A673 (cell line): ENCODE data around the gene SND1. TPM values are rescaled to one million over a fixed set of nuclear protein-coding genes. Genes with fewer than 3 reads are reported as not detected.

Experiments
- BruUV-seq: library from RNA; stranded (reverse); fragments of 400-500 nt; replicated peaks from 2 replicates; lab custom pipeline; 2021; lab: Mats Ljungman, UMichigan
- CTCF ChIA-PET: fragments of 300-600 bp; sonication (Branson Sonifier 250); formaldehyde crosslinking; loops from one replicate; lab custom pipeline; 2022; ENCODE audit warnings: antibody characterized with exemption; lab: Charles Lee
- POLR2A ChIA-PET: fragments of 300-600 bp; sonication (Branson Sonifier 250); formaldehyde crosslinking; loops from one replicate; lab custom pipeline; 2022; ENCODE audit warnings: antibody characterized with exemption; ENCODE audit not compliant: low non-redundant PET; lab: Charles Lee
- DNase-seq: peaks from one replicate; pipeline ENCODE4 v3.0.0-alpha.2; 2015; ENCODE audit warnings: low spot score
- H3K27ac ChIP-seq: fragments of 200-600 bp; sonication (generic); 2 replicates; pipeline ENCODE4 v1.5.1; 2016; ENCODE audit warnings: mixed run types, low read depth, mild to moderate bottlenecking, mixed read lengths, antibody characterized with exemption, low read length; ENCODE audit not compliant: poor library complexity, severe bottlenecking
- H3K27me3 ChIP-seq: fragments of 200-600 bp; sonication (generic); replicated peaks from 2 replicates; pipeline ENCODE4 v1.6.1; 2017; ENCODE audit warnings: mixed run types, low read depth, mild to moderate bottlenecking, mixed read lengths, antibody characterized with exemption, low read length; ENCODE audit not compliant: insufficient read depth, poor library complexity
- H3K36me3 ChIP-seq: fragments of 200-600 bp; sonication (generic); 2 replicates; pipeline ENCODE4 v1.6.1; 2016; ENCODE audit warnings: mixed run types, mild to moderate bottlenecking, mixed read lengths, antibody characterized with exemption, low read length; ENCODE audit not compliant: insufficient read depth, poor library complexity, severe bottlenecking
- H3K4me1 ChIP-seq: fragments of 200-600 bp; sonication (generic); 2 replicates; pipeline ENCODE4 v1.6.1; 2017; ENCODE audit warnings: mixed run types, mild to moderate bottlenecking, mixed read lengths, antibody characterized with exemption, low read length; ENCODE audit not compliant: insufficient read depth, poor library complexity, severe bottlenecking
- H3K4me3 ChIP-seq: fragments of 200-600 bp; sonication (generic); 2 replicates; pipeline ENCODE4 v1.5.1; 2016; ENCODE audit warnings: low read depth, mixed run types, mild to moderate bottlenecking, mixed read lengths, low read length; ENCODE audit not compliant: poor library complexity, severe bottlenecking
- H3K9me3 ChIP-seq: fragments of 200-600 bp; sonication (generic); 2 replicates; pipeline ENCODE4 v1.6.1; 2016; ENCODE audit warnings: mixed run types, low read depth, mild to moderate bottlenecking, mixed read lengths, antibody characterized with exemption, low read length; ENCODE audit not compliant: poor library complexity, severe bottlenecking
- CTCF ChIP-seq: fragments of 300-800, 200-600 bp; sonication (generic); conservative IDR thresholded peaks from 2 replicates; pipeline ENCODE4 v1.5.1; 2017; ENCODE audit warnings: low read depth, mild to moderate bottlenecking, antibody characterized with exemption, low read length, moderate library complexity, mixed read lengths
- EZH2 ChIP-seq: fragments of 200-600 bp; sonication (generic); IDR thresholded peaks from 2 replicates; pipeline ENCODE4 v1.6.1; 2017; ENCODE audit warnings: borderline replicate concordance, low read depth, mild to moderate bottlenecking, mixed read lengths, antibody characterized with exemption, low read length; ENCODE audit not compliant: poor library complexity, severe bottlenecking
- intact Hi-C: fragments of 100-400 bp; cut with micrococcal nuclease; formaldehyde crosslinking; loops from one replicate; pipeline ENCODE4 v1.10.0; 2022; ENCODE audit not compliant: unreplicated experiment
- total RNA-seq: library from RNA; stranded (reverse); gene quantifications from 2 replicates; pipeline ENCODE4 v1.2.3, GENCODE V29; 2021

SND1 gene
- total RNA-seq, 1 experiment from 2014 or later = 177 TPM

DNA sequence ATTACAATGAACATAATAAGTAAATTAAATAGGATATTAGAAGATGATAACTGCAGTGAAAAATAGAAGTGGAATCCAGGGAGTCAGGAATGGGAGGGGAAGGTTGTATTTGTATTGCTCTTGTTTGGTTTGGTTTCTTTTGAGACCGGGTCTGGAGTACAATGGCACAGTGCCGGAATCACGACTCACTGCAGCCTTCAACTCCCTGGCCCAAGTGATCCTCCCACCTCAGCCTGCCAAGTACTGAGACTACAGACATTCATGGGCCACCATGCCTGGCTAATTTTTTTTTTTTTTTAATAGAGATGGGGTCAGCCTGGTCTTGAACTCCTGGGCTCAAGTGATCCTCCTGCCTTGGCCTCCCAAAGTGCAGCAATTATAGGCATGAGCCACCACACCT is 439.1 kb downstream of the SND1 start:
- intact Hi-C loops = no loop called here
- Histone ChIP-seq H3K36me3 (peaks cover 10% of the 10 kb centered on the region), H3K27ac (no peak overlapping the region), H3K9me3 (no peaks in the 10 kb centered on the region), H3K4me1 (no peaks in the 10 kb centered on the region), H3K27me3 (no peaks in the 10 kb centered on the region), H3K4me3 (no peak overlapping the region)
- TF ChIP-seq CTCF (no peak), EZH2 (no peak)
- ChIA-PET POLR2A (no interaction called here), CTCF (no interaction called here)
- DNase-seq = no peak
- no TSS peak for BruUV-seq

- H3K27me3 ChIP-seq = no peaks in the 10 kb centered on the region
- TSS peak; percentile 76 for BruUV-seq
- ChIA-PET POLR2A (interaction anchor here (0.7 kb wide), 1 partner anchor 25 kb away, joined by 10 read pairs; no protein-coding TSS in a partner anchor), CTCF (no interaction called here)
- intact Hi-C loops = no loop called here
- no peaks in the 10 kb centered on the region for H3K4me1 ChIP-seq
- no peak overlapping the region for H3K4me3 ChIP-seq
- no peak for TF ChIP-seq EZH2
- DNase-seq = no peak
- H3K9me3 ChIP-seq = no peaks in the 10 kb centered on the region
- H3K36me3 ChIP-seq = peaks cover 10% of the 10 kb centered on the region
- H3K27ac ChIP-seq = no peak overlapping the region
Measured at GRCh38 chr7:128092221-128092620, 440.2 kb downstream of the SND1 start.

GRCh38 chr7:128093614-128094570 is 441.9 kb downstream of the SND1 start:
- POLR2A ChIA-PET = no interaction called here
- Histone ChIP-seq H3K27ac (no peak overlapping the region), H3K9me3 (no peaks in the 10 kb centered on the region), H3K4me3 (no peak overlapping the region), H3K36me3 (peaks cover 10% of the 10 kb centered on the region), H3K4me1 (no peaks in the 10 kb centered on the region), H3K27me3 (no peaks in the 10 kb centered on the region)
- TF ChIP-seq EZH2 = no peak
- intact Hi-C loops = no loop called here
- no peak for DNase-seq
- BruUV-seq = no TSS peak
- CTCF ChIA-PET = no interaction called here

- ChIA-PET CTCF (no interaction called here), POLR2A (no interaction called here)
- no TSS peak for BruUV-seq
- Histone ChIP-seq H3K36me3 (peaks cover 10% of the 10 kb centered on the region), H3K4me1 (no peaks in the 10 kb centered on the region), H3K27me3 (no peaks in the 10 kb centered on the region), H3K27ac (no peak overlapping the region), H3K4me3 (no peak overlapping the region), H3K9me3 (no peaks in the 10 kb centered on the region)
- DNase-seq = no peak
- TF ChIP-seq EZH2 = no peak
- TF ChIP-seq CTCF = no peak
- intact Hi-C loops = no loop called here
Measured at GRCh38 chr7:128094686-128095085, 442.7 kb downstream of the SND1 start.
